Measurements from ENCODE around the gene OAS2.

Gene OAS2

GRCh38 chr12:113021500-113021899 is 43.2 kb downstream of the OAS2 start:
- DNase-seq (ENCODE audit: low spot score): no peak

- DNase-seq (ENCODE audit: low spot score): no peak
These were observed 44.4 kb downstream of the OAS2 start for GRCh38 chr12:113022563-113023297.

DNA sequence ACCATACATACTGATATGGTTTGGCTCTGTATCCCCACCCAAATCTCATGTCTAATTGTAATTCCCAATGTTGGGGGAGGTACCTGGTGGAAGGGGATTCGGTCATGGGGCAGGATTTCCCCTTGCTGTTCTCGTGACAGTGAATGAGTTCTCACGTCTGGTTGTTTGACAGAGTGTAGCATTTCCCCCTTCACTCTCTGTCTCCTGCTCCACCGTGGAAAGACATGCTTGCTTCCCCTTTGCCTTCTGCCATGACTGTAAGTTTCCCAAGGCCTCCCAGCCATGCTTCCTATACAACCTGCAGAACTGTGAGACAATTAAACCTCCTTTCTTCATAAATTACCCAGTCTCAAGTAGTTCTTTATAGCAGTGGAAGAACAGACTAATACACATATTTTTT is 49.4 kb downstream of the OAS2 start:
- DNase-seq (ENCODE audit: low spot score): no peak

- peak; percentile 77 for DNase-seq (ENCODE audit: low spot score)
These were observed 52.7 kb downstream of the OAS2 start for GRCh38 chr12:113030875-113031525.

- no peak for DNase-seq (ENCODE audit: low spot score)
These were observed 61.7 kb downstream of the OAS2 start for GRCh38 chr12:113039911-113040445.

GRCh38 chr12:113040722-113041171 is 62.4 kb downstream of the OAS2 start:
- no peak for DNase-seq (ENCODE audit: low spot score)

DNA sequence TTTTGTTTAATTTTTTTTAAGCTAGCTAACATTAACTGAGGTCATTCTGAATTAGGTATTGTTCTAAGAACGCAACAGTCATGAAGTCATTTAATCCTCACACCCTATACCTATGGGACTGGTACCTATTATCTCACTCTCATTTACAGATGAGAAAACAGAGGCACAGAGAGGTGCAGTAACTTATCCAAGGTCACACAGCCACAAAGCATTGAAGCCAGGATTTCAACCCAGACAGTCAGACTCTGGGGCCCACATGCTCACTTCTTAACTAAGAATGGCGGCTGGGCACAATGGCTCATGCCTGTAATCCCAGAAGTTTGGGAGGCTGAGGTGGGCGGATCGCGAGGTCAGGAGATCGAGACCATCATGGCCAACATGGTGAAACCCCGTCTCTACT is 63.2 kb downstream of the OAS2 start:
- DNase-seq (ENCODE audit: low spot score): no peak

GRCh38 chr12:113043240-113043639 is 64.9 kb downstream of the OAS2 start:
- no peak for DNase-seq (ENCODE audit: low spot score)

DNA sequence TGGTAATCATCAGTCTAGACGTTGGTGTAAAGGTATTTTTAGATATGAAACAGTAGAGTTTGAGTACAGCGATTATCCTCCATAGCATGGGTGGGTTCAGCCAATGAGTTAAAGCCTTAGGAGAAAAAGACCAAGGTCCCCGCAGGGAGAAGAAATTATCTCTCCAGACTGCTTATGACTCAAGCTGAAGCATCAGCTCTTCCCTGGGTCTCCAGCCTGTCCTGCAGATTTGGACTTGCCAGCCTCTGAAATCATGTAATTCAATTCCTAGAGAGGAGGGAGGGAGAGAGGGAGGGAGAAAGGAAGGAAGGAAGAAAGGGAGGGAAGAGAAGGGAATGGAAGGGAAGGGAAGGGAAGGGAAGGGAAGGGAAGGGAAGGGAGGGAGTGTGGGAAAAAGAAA is 66.2 kb downstream of the OAS2 start:
- no peak for DNase-seq (ENCODE audit: low spot score)

DNA sequence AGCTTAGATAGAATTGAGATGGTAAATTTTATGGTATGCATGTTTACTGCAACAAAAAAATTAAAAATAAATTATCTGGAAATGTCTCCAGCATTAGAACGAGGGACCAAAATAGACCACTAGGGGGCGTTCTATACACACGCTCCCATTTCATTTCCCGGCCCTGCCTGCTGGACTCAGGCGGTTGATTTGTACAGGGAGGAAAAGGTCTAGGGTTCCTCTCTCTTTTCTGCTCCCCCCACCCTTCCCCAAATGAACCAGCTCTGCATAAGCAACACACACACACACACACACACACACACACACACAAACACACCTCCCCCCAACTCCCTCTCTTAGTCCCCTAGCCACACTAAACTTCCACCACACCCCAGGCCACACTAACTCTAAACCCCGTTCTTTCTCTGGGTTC is 70.4 kb downstream of the OAS2 start:
- peak; percentile 69 for DNase-seq (ENCODE audit: low spot score)

- DNase-seq (ENCODE audit: low spot score): peak; percentile 64
These were observed 71.8 kb downstream of the OAS2 start for GRCh38 chr12:113049976-113050742.

DNA sequence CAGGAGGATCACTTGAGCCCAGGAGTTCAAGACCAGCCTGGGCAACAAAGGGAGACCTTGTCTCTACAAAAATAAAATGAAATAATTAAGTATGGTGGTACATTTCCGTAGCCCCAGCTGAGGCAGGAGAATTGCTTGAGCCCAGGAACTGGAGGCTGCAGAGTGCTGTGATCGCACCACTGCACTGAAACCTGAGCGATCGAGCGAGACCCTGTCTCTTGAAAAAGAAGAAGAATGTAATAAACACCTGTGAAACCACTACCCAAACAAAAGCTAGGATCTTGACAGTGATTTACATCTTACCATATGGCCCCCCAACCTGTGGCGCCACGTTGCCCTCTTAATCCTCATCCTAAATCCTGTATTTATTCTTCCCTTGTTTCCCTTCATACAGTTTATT is 72.5 kb downstream of the OAS2 start:
- no peak for DNase-seq (ENCODE audit: low spot score)

GRCh38 chr12:113051759-113052158 is 73.4 kb downstream of the OAS2 start:
- DNase-seq (ENCODE audit: low spot score): no peak

DNA sequence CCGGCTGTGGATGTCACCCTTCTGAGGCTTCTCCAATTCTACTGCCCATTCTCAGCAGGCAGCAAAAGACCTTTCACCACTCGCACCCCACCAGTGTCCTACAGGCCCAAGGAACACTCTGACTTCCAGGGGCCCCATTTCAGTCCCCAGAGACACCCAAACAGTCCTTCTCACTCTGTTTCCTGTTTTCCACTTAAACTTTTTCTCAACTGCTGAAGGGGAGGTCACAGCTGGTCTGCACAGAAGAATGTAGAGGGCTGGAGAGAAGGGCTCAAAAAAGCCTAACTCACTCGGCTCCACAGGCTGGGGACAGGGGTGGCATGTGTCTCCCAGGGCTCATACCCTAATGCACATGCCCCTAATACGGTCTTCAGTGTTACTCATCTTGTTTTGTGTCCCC is 74.0 kb downstream of the OAS2 start:
- peak; percentile 37 for DNase-seq (ENCODE audit: low spot score)

GRCh38 chr12:113054948-113055486 is 76.7 kb downstream of the OAS2 start:
- DNase-seq (ENCODE audit: low spot score): peak; percentile 34

DNA sequence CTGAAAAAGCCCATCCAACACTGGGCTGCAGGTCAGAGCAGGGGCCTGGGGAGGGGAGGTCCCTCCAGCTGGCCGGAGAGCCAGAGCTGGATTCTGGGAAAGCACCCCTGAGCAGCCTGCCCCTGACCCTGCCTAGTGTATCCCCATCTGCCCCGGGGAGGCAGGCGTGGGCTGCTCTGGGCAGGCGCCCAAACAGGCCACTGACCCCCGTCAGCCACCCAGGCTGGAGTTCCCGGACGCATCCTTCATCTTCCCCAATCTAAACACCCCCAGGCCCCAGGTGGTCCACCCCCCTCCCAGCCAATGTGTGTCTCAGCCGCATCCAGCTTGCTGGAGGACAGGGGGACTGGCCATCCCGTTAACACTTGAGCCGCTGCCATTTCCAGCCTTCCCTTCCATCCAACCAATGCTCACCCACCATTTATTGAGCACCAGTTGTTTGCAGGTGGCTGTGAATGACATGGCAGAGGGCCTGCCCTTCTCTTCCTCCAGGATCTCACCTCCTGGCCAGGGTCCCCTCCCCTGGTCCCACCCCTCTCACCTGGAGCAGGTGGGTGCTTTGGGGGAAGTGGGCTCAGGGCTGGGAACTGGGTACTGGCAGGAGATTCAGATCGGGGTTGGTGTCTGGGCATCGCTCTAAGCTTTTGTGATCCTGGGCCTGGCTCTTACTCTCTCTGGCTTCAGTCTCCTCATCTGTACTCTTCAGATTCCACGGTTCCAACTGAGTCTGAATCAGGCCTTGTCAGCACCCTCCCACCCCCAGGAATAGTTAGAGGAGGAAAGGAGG is 77.5 kb downstream of the OAS2 start:
- DNase-seq (ENCODE audit: low spot score): peak; percentile 47

DNA sequence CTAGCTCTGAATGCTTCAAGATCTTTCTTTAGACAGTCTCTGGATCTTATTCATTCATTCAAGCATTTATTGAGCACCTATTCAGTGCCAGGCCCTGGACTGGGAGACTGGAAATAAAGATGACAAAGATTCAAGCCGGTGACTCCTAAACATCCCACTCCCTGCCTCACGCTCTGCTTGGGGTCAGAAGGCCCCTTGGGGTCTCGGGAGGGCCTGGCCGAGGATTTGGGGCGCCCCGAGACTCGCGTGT is 78.0 kb downstream of the OAS2 start:
- DNase-seq (ENCODE audit: low spot score): no peak

DNA sequence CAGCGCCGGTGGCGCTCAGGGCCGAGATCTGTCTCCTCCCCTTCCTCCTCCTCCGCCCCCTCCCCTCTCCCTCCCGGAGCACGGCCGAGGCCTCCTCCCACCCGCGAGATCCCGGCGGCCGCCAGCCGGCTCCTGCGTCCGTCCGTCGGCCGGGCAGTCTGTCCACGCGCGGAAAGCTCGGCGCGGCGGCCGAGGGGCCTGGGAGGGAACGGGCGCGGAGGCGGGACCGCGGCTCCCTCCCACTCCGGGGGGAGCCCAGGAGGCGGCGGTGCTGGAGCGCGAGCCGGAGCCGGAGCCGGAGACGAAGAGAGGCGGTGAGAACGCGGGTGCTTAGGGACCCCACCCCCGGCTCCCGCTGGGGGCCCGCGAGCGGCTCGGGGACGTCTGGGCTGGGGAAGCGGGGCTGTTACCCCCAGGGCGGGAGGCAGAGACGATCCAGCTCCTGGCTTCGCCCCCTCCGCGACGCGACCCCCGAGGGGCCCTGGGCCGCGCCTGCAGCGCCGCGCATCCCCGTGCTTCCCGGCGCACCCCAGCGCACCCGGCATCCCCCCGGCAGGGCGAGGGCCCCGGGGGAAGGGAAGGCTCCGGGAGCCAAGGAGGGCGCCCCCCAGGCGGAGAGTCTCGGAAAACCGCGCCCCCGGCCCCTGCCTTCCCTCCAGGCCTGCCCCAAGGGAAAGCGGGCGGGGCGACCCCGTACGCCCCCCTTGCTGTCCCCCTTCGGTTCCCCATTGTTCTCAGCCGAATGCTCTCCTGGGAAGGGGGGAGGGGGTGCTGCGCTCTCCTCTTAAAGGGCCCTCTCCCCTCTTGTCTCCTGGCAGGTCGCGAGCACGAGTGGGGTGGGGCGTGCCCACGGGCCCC is 78.5 kb downstream of the OAS2 start, which contains the start of gene DTX1:
TSS of gene DTX1 (plus strand) at position 100 of the 858 bp plus-strand sequence. CDS start 1,463 bp downstream, outside the sequence.
- peak; percentile 66 for DNase-seq (ENCODE audit: low spot score)

- peak; percentile 64 for DNase-seq (ENCODE audit: low spot score)
These were observed 79.5 kb downstream of the OAS2 start for GRCh38 chr12:113057565-113058485.

DNA sequence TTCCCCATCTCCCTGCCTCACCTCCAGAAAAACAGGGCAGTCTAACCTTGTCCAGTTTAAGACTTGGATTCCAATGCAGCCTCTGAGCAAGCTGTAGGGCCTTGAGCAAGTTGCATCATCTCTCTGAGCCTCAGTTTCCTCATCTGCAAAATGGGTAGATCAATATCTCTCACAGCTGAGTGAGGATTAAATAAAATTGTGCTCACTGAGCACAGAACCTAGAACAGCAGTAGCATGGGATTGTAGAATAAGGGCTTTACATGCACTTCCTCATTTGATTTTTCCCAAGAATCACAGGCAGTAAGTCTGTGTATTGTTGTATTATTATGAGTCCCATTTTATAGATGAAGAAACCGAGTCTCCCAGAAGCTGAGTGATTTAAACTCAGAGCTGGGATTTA is 80.2 kb downstream of the OAS2 start:
- DNase-seq (ENCODE audit: low spot score): no peak
